ENCODE measurements around the gene POLD3.

DNA sequence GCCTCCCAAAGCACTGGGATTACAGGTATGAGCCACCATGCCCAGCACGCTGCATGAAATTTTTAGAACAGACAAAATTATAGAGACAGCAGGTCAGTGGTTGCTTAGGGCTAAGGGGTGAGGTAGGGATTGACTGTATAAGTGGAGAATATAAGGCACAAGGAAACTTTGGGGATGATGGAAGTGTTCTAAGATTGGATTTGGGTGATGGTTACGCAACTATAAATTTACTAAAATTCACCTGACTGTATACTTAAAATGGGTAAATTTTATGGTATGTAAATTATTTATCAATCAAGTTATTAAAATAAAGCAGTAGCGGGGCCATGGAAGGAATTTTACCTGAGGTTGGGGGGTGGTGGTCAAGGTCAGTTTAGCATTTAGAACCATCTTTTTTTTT, 16.4 kb upstream of the POLD3 start:
- TF ChIP-seq EZH2 (IDR thresholded peaks at IDR 0.05; ENCODE audit: low read depth, low read length, severe bottlenecking), result no peak
- TF ChIP-seq CBX8 (IDR thresholded peaks at IDR 0.05; ENCODE audit: borderline replicate concordance, low read depth, low read length), result no peak
- no peak for TF ChIP-seq CTCF (IDR thresholded peaks at IDR 0.05; ENCODE audit: control extremely low read depth in 1 of 3, insufficient read depth in 1 of 3, low read depth in 1 of 3, low read length in 3 of 3)
- TF ChIP-seq CTBP2 (IDR thresholded peaks at IDR 0.05; ENCODE audit: borderline replicate concordance, insufficient read depth, insufficient read length, low read length), result no peak
- TF ChIP-seq POLR2A (IDR thresholded peaks at IDR 0.05; ENCODE audit: control extremely low read depth in 1 of 2, low read depth in 2 of 2, low read length in 2 of 2), result no peak
